Regular cardiac myocyte (primary cell): ENCODE results near the gene MLF1. TPM values are rescaled to one million over a fixed set of nuclear protein-coding genes. Genes with fewer than 3 reads are reported as not detected.

Experiments
- total RNA-seq: library from RNA; depleted of rRNA; stranded (reverse); fragments of >200 nt; gene quantifications from 2 replicates; pipeline ENCODE4 v1.2.3, GENCODE V29; 2014

Gene MLF1
- 11.9 and 12.7 TPM in 2 replicates for total RNA-seq

GRCh38 chr3:158570999-158571702 lies at the start of gene MLF1:
MLF1 (plus strand) TSS chr3:158571194; CDS start chr3:158571301, 107 bp downstream.

GRCh38 chr3:158644345-158644908 lies 73.4 kb downstream of the MLF1 start, which contains the start of gene GFM1:
GFM1 (plus strand) TSS chr3:158644527; CDS start chr3:158644635, 108 bp downstream.

Other genes starting within 250 kb of the MLF1 start
- gene GFM1, start 73.3 kb downstream of the MLF1 start, total RNA-seq = 35.5 and 49.8 TPM in 2 replicates
- 120 and 135 TPM in 2 replicates for gene LXN, start 101.5 kb downstream of the MLF1 start, total RNA-seq
- 20.1 and 111 TPM in 2 replicates for gene RARRES1, start 161.3 kb downstream of the MLF1 start, total RNA-seq
- 157 and 168 TPM in 2 replicates for gene MFSD1, start 230.9 kb downstream of the MLF1 start, total RNA-seq